H9 (cell line): Measurements from ENCODE around the gene ACTR8. TPM values are rescaled to one million over a fixed set of nuclear protein-coding genes. Genes with fewer than 3 reads are reported as not detected.
A peak's percentile ranks its signal among the peaks of the same experiment; 100 is the strongest.

Source experiments
- DNase-seq: peaks from one replicate; pipeline ENCODE4 v3.0.0-alpha.2; 2017
- H2AFZ ChIP-seq: one replicate; pipeline ENCODE4 v1.6.1; 2013; ENCODE audit warnings: mild to moderate bottlenecking, low read length, control low read depth, moderate library complexity
- H2AK5ac ChIP-seq: 2 replicates; pipeline ENCODE4 v1.6.1; 2013; ENCODE audit warnings: low read length, control low read depth, mixed read lengths; ENCODE audit not compliant: insufficient read length
- H2BK120ac ChIP-seq: one replicate; pipeline ENCODE4 v1.6.1; 2013; ENCODE audit warnings: low read depth, mild to moderate bottlenecking, low read length, control low read depth, inconsistent platforms; ENCODE audit not compliant: poor library complexity, severe bottlenecking
- H2BK12ac ChIP-seq: 2 replicates; pipeline ENCODE4 v1.6.1; 2013; ENCODE audit warnings: low read length, control low read depth, mixed read lengths, low read depth; ENCODE audit not compliant: insufficient read length
- H2BK15ac ChIP-seq: 2 replicates; pipeline ENCODE4 v1.6.1; 2013; ENCODE audit warnings: low read depth, low read length, control low read depth
- H2BK20ac ChIP-seq: one replicate; pipeline ENCODE4 v1.6.1; 2013; ENCODE audit warnings: low read depth, mild to moderate bottlenecking, low read length, control low read depth, inconsistent platforms; ENCODE audit not compliant: poor library complexity, severe bottlenecking
- H2BK5ac ChIP-seq: 2 replicates; pipeline ENCODE4 v1.6.1; 2013; ENCODE audit warnings: low read length, control low read depth, mixed read lengths; ENCODE audit not compliant: insufficient read length
- H3K14ac ChIP-seq: 2 replicates; pipeline ENCODE4 v1.6.1; 2013; ENCODE audit warnings: low read length, control low read depth; ENCODE audit not compliant: insufficient read depth
- H3K18ac ChIP-seq: 2 replicates; pipeline ENCODE4 v1.6.1; 2013; ENCODE audit warnings: low read depth, mild to moderate bottlenecking, mixed read lengths, low read length, control low read depth; ENCODE audit not compliant: insufficient read length
- H3K23ac ChIP-seq: 2 replicates; pipeline ENCODE4 v1.6.1; 2013; ENCODE audit warnings: low read length, control low read depth, mixed read lengths, low read depth; ENCODE audit not compliant: insufficient read length
- H3K23me2 ChIP-seq: 2 replicates; pipeline ENCODE4 v1.6.1; 2013; ENCODE audit warnings: low read depth, mild to moderate bottlenecking, mixed read lengths, low read length, control low read depth; ENCODE audit not compliant: insufficient read length, poor library complexity, severe bottlenecking
- H3K27ac ChIP-seq: 2 replicates; pipeline ENCODE4 v1.5.1; 2013; ENCODE audit warnings: low read length, control low read depth, mixed read lengths, low read depth; ENCODE audit not compliant: insufficient read length
- H3K27me3 ChIP-seq: 2 replicates; pipeline ENCODE4 v1.6.1; 2013; ENCODE audit warnings: low read length, control low read depth, inconsistent platforms; ENCODE audit not compliant: insufficient read depth
- H3K4ac ChIP-seq: 2 replicates; pipeline ENCODE4 v1.6.1; 2013; ENCODE audit warnings: low read depth, mild to moderate bottlenecking, control low read depth, inconsistent platforms, low read length, moderate library complexity
- H3K4me1 ChIP-seq: 2 replicates; pipeline ENCODE4 v1.6.1; 2013; ENCODE audit warnings: low read length, control low read depth, inconsistent platforms; ENCODE audit not compliant: insufficient read depth
- H3K4me2 ChIP-seq: 2 replicates; pipeline ENCODE4 v1.6.1; 2013; ENCODE audit warnings: low read length, control low read depth, mixed read lengths; ENCODE audit not compliant: insufficient read length, insufficient read depth
- H3K56ac ChIP-seq: 2 replicates; pipeline ENCODE4 v1.6.1; 2013; ENCODE audit warnings: low read depth, mild to moderate bottlenecking, mixed read lengths, low read length, control low read depth; ENCODE audit not compliant: insufficient read length
- H3K79me1 ChIP-seq: 2 replicates; pipeline ENCODE4 v1.6.1; 2013; ENCODE audit warnings: low read depth, mild to moderate bottlenecking, moderate library complexity, low read length, control low read depth, inconsistent platforms; ENCODE audit not compliant: insufficient read depth, poor library complexity, severe bottlenecking
- H3K79me2 ChIP-seq: 2 replicates; pipeline ENCODE4 v1.6.1; 2013; ENCODE audit warnings: low read length, control low read depth, inconsistent platforms; ENCODE audit not compliant: insufficient read depth
- H3K9ac ChIP-seq: 2 replicates; pipeline ENCODE4 v1.6.1; 2013; ENCODE audit warnings: low read length, control low read depth, mixed read lengths; ENCODE audit not compliant: insufficient read length; ENCODE audit errors: extremely low read depth
- H3K9me3 ChIP-seq: one replicate; pipeline ENCODE4 v1.6.1; 2013; ENCODE audit warnings: low read depth, low read length, inconsistent platforms; ENCODE audit not compliant: control insufficient read depth
- H3T11ph ChIP-seq: one replicate; pipeline ENCODE4 v1.6.1; 2013; ENCODE audit warnings: mild to moderate bottlenecking, low read length, control low read depth, inconsistent platforms
- H4K20me1 ChIP-seq: one replicate; pipeline ENCODE4 v1.6.1; 2013; ENCODE audit not compliant: control insufficient read depth, insufficient read length, insufficient read depth
- H4K5ac ChIP-seq: 2 replicates; pipeline ENCODE4 v1.6.1; 2013; ENCODE audit warnings: low read depth, mild to moderate bottlenecking, mixed read lengths, low read length, control low read depth; ENCODE audit not compliant: insufficient read length
- H4K8ac ChIP-seq: replicated peaks from 2 replicates; pipeline ENCODE4 v1.6.1; 2013; ENCODE audit warnings: low read length, control low read depth, mixed read lengths, low read depth; ENCODE audit not compliant: insufficient read length
- H4K91ac ChIP-seq: 2 replicates; pipeline ENCODE4 v1.6.1; 2013; ENCODE audit warnings: low read depth, mild to moderate bottlenecking, moderate library complexity, mixed read lengths, low read length, control low read depth; ENCODE audit not compliant: insufficient read length
- H3K27ac Mint-ChIP-seq, 3 experiments: 2 replicates in 2 of 3; 3 replicates in 1 of 3; pipeline ENCODE4 v1.8.0; 2020 to 2021; ENCODE audit warnings: mixed read lengths in 3 of 3, mild to moderate bottlenecking in 1 of 3, moderate library complexity in 1 of 3
- H3K27me3 Mint-ChIP-seq: 2 replicates; pipeline ENCODE4 v1.8.0; 2021; ENCODE audit warnings: low read depth, mild to moderate bottlenecking, moderate library complexity, mixed read lengths
- H3K36me3 Mint-ChIP-seq, 3 experiments: 2 replicates in 2 of 3; 3 replicates in 1 of 3; pipeline ENCODE4 v1.8.0; 2020 to 2021; ENCODE audit warnings: low read depth in 3 of 3, mixed read lengths in 3 of 3; ENCODE audit not compliant: insufficient read depth in 1 of 3
- H3K4me1 Mint-ChIP-seq, 2 experiments: 2 replicates each; pipeline ENCODE4 v1.8.0; 2020; ENCODE audit warnings: mixed read lengths in 2 of 2
- H3K4me3 Mint-ChIP-seq, 2 experiments: 2 replicates in 1 of 2; 3 replicates in 1 of 2; pipeline ENCODE4 v1.8.0; 2020 to 2021; ENCODE audit warnings: mild to moderate bottlenecking in 2 of 2, mixed read lengths in 2 of 2, moderate library complexity in 1 of 2
- H3K9me3 Mint-ChIP-seq, 2 experiments: 2 replicates in 1 of 2; 3 replicates in 1 of 2; pipeline ENCODE4 v1.8.0; 2020; ENCODE audit warnings: mild to moderate bottlenecking in 2 of 2, mixed read lengths in 2 of 2, moderate library complexity in 1 of 2
- CTCF ChIP-seq: fragments of 200-600 bp; sonication (generic); conservative IDR thresholded peaks from 3 replicates; pipeline ENCODE4 v1.8.0; 2021; ENCODE audit warnings: antibody characterized with exemption, mild to moderate bottlenecking
- WGBS: extraction: QIAGEN DNeasy Blood & Tissue Kit; methylation state at CpG from one replicate; pipeline ENCODE4 v1.1.7; 2013; ENCODE audit warnings: missing lambda C conversion rate, low lambda C conversion rate, mixed read lengths; ENCODE audit not compliant: insufficient read length; ENCODE audit errors: extremely low coverage; 5-methylcytosine and 5-hydroxymethylcytosine counted together
- total RNA-seq: library from RNA; stranded (reverse); gene quantifications from 2 replicates; pipeline ENCODE4 v1.2.1, GENCODE V29; 2021

ACTR8 gene
- total RNA-seq, 1 experiment from 2014 or later, result 39.2 TPM

GRCh38 chr3:53844262-53845102 is 37.5 kb downstream of the ACTR8 start:
- H2BK12ac ChIP-seq, result no peak overlapping the region
- no peak overlapping the region for H3K27ac ChIP-seq
- DNase-seq, result no peak
- H3K79me2 ChIP-seq, result no peaks in the 10 kb centered on the region
- Mint-ChIP-seq H3K36me3 (peaks cover under 1 to 4% (median 1%) of the 10 kb centered on the region in 3 experiments; a peak in 3 of 7 replicates), H3K27me3 (peaks cover 26% of the 10 kb centered on the region), H3K27ac (peak overlapping the region in 2 of 3 experiments; percentile 5 to 17; a peak in 2 of 7 replicates), H3K9me3 (no peaks in the 10 kb centered on the region; a peak in 1 of 5 replicates), H3K4me3 (peak overlapping the region; percentile 69 to 83; a peak in 4 of 5 replicates), H3K4me1 (peaks cover 39 to 41% of the 10 kb centered on the region in 2 experiments)
- no peak overlapping the region for H3K4me2 ChIP-seq
- no peak overlapping the region for H3K4ac ChIP-seq
- no peak overlapping the region for H2BK15ac ChIP-seq
- no peak overlapping the region for H3K23ac ChIP-seq
- no peak overlapping the region for H3T11ph ChIP-seq
- no peak overlapping the region for H3K18ac ChIP-seq
- H3K9me3 ChIP-seq, result no peaks in the 10 kb centered on the region
- no peak for TF ChIP-seq CTCF
- H3K56ac ChIP-seq, result no peak overlapping the region
- no peak overlapping the region for H4K8ac ChIP-seq
- peaks cover 7% of the 10 kb centered on the region; the same call in 1 of the 2 replicates for H3K4me1 ChIP-seq
- H3K23me2 ChIP-seq, result peaks cover 4% of the 10 kb centered on the region
- no peak overlapping the region for H3K9ac ChIP-seq
- no peaks in the 10 kb centered on the region for H3K79me1 ChIP-seq
- peaks cover 9% of the 10 kb centered on the region; the same call in 1 of the 2 replicates for H3K27me3 ChIP-seq
- no peak overlapping the region for H2AK5ac ChIP-seq
- no peak overlapping the region for H2BK120ac ChIP-seq
- H4K5ac ChIP-seq, result no peak overlapping the region
- no peaks in the 10 kb centered on the region for H4K20me1 ChIP-seq
- H2BK20ac ChIP-seq, result no peak overlapping the region
- H2AFZ ChIP-seq, result no peak overlapping the region
- no CpG with 5 or more reads among the region's 9 CpGs for WGBS
- no peak overlapping the region for H2BK5ac ChIP-seq
- no peak overlapping the region for H3K14ac ChIP-seq
- no peak overlapping the region for H4K91ac ChIP-seq
